ENCODE results near the gene CELF2. TPM values are rescaled to one million over a fixed set of nuclear protein-coding genes. Genes with fewer than 3 reads are reported as not detected.
A peak's percentile ranks its signal among the peaks of the same experiment; 100 is the strongest.

Gene CELF2
- total RNA-seq, 1 donor from 2014 or later, result 89.2 TPM

GRCh38 chr10:11176746-11177145, 159.1 kb downstream of the CELF2 start:
- H3K36me3 Mint-ChIP-seq (ENCODE audit: low read depth), result peaks cover 60% of the 10 kb centered on the region
- H3K27me3 Mint-ChIP-seq, result no peaks in the 10 kb centered on the region
- TF ChIP-seq CTCF (IDR thresholded peaks at IDR 0.05), result no peak
- H3K9me3 Mint-ChIP-seq, result no peaks in the 10 kb centered on the region
- H3K4me1 Mint-ChIP-seq, result peaks cover 9% of the 10 kb centered on the region
- H3K4me3 Mint-ChIP-seq, result peak overlapping the region; percentile 80
- ATAC-seq (ENCODE audit: low read depth), result no peak
- no peak for DNase-seq
- intact Hi-C loops (cut with micrococcal nuclease), result loop anchor here (1.0 to 5.0 kb wide), 9 partner anchors 10 to 296 kb away; no protein-coding TSS in a partner anchor
- H3K27ac Mint-ChIP-seq, result peak overlapping the region; percentile 94
- ChIA-PET POLR2A (interaction anchor here (0.6 to 9.2 kb wide), 12 partner anchors 11 to 82 kb away, joined by 3 to 151 read pairs (median 4); no protein-coding TSS in a partner anchor), CTCF (interaction anchor here (1.3 kb wide), 1 partner anchor 94 kb away, joined by 5 read pairs; no protein-coding TSS in a partner anchor)

GRCh38 chr10:11177381-11177780, 159.7 kb downstream of the CELF2 start:
- peaks cover 61% of the 10 kb centered on the region for H3K36me3 Mint-ChIP-seq (ENCODE audit: low read depth)
- peak overlapping the region; percentile 80 for H3K4me3 Mint-ChIP-seq
- H3K27me3 Mint-ChIP-seq, result no peaks in the 10 kb centered on the region
- no peak for ATAC-seq (ENCODE audit: low read depth)
- ChIA-PET CTCF (interaction anchor here (3.8 kb wide), 1 partner anchor 12 kb away, joined by 19 read pairs; no protein-coding TSS in a partner anchor), POLR2A (interaction anchor here (0.6 to 9.2 kb wide), 7 partner anchors 12 to 77 kb away, joined by 3 to 151 read pairs (median 8); no protein-coding TSS in a partner anchor)
- no peaks in the 10 kb centered on the region for H3K9me3 Mint-ChIP-seq
- intact Hi-C loops (cut with micrococcal nuclease), result loop anchor here (5.0 kb wide), 2 partner anchors 265 to 295 kb away; no protein-coding TSS in a partner anchor
- H3K27ac Mint-ChIP-seq, result peak overlapping the region; percentile 94
- DNase-seq, result no peak
- TF ChIP-seq CTCF (IDR thresholded peaks at IDR 0.05), result no peak
- peaks cover 15% of the 10 kb centered on the region for H3K4me1 Mint-ChIP-seq

- H3K4me3 Mint-ChIP-seq, result peak overlapping the region; percentile 80
- peaks cover 61% of the 10 kb centered on the region for H3K36me3 Mint-ChIP-seq (ENCODE audit: low read depth)
- H3K27me3 Mint-ChIP-seq, result no peaks in the 10 kb centered on the region
- peaks cover 21% of the 10 kb centered on the region for H3K4me1 Mint-ChIP-seq
- ATAC-seq (ENCODE audit: low read depth) (no peak), DNase-seq (no peak)
- intact Hi-C loops (cut with micrococcal nuclease), result loop anchor here (1.0 to 5.0 kb wide), 3 partner anchors 8 to 294 kb away; no protein-coding TSS in a partner anchor
- H3K27ac Mint-ChIP-seq, result peak overlapping the region; percentile 94
- ChIA-PET POLR2A (interaction anchor here (1.1 to 9.2 kb wide), 8 partner anchors 13 to 77 kb away, joined by 3 to 151 read pairs (median 10); no protein-coding TSS in a partner anchor), CTCF (interaction anchor here (1.5 to 3.8 kb wide), 2 partner anchors 13 to 63 kb away, joined by 3 to 19 read pairs; no protein-coding TSS in a partner anchor)
- no peak for TF ChIP-seq CTCF (IDR thresholded peaks at IDR 0.05)
- H3K9me3 Mint-ChIP-seq, result no peaks in the 10 kb centered on the region
Observed at GRCh38 chr10:11177926-11178471, 160.3 kb downstream of the CELF2 start.

GRCh38 chr10:11178606-11179515, 161.2 kb downstream of the CELF2 start:
- ChIA-PET CTCF (interaction anchor here (0.7 to 3.8 kb wide), 7 partner anchors 14 to 91 kb away, joined by 3 to 19 read pairs (median 4); no protein-coding TSS in a partner anchor), POLR2A (interaction anchor here (0.7 to 9.2 kb wide), 15 partner anchors 8 to 78 kb away, joined by 3 to 151 read pairs (median 5); no protein-coding TSS in a partner anchor)
- H3K4me1 Mint-ChIP-seq, result peaks cover 30% of the 10 kb centered on the region
- ATAC-seq (ENCODE audit: low read depth) (peak; percentile 75), DNase-seq (peak; percentile 43)
- TF ChIP-seq CTCF (IDR thresholded peaks at IDR 0.05), result no peak
- no peaks in the 10 kb centered on the region for H3K9me3 Mint-ChIP-seq
- H3K36me3 Mint-ChIP-seq (ENCODE audit: low read depth), result peaks cover 60% of the 10 kb centered on the region
- peak overlapping the region; percentile 80 for H3K4me3 Mint-ChIP-seq
- peak overlapping the region; percentile 94 for H3K27ac Mint-ChIP-seq
- intact Hi-C loops (cut with micrococcal nuclease), result loop anchor here (1.0 to 5.0 kb wide), 3 partner anchors 7 to 293 kb away; no protein-coding TSS in a partner anchor
- no peaks in the 10 kb centered on the region for H3K27me3 Mint-ChIP-seq
